NCI-H2196 (cell line): ENCODE results near the gene PARD6A.

Experiments used
- DNase-seq: peaks from one replicate; lab custom pipeline; 2025; ENCODE audit not compliant: unreplicated experiment; lab: John Stamatoyannopoulos, UW

The PARD6A gene

DNA sequence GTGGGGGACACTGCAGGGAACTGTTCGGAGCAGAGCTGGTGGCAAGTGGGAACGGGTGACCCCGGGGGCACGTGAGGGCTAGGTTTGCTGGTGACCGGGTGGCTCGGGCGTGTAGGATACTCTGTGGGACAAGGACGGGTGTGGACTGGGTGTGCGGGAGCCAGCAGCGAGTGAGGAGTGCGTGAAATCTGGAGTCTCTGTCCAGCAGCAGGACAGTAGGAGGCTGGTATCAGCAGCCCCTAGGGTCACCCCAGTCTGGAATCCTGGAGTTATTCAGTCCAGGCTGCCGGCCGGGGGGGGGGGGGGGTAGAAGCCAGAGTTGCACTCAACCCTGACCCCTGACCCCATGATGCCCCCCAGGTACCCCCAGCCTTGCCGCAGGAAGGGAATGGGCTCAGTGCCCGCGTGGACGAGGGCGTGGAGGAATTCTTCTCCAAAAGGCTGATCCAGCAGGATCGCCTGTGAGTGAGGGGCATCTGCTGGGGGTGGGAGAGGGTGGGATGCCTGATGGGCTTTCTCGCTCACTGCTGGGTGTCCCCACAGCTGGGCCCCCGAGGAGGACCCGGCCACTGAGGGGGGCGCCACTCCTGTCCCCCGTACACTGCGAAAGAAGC lies 6.9 kb upstream of the PARD6A start:
- DNase-seq = no peak

DNA sequence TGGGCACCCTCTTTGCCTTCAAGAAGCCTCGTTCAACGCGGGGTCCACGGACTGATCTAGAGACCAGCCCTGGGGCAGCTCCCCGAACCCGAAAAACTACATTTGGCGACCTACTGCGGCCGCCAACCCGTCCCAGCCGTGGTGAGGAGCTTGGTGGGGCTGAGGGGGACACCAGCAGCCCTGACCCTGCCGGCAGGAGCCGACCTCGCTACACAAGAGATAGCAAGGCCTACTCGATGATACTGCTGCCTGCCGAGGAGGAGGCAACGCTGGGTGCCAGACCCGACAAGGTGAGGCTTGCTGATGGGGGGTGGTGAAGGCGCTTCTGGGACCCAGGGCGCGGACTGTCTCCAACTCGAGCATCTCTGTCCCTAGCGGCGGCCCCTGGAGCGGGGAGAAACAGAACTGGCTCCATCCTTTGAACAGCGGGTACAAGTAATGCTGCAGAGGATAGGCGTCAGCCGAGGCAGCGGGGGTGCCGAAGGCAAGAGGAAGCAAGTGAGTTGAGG lies 6.3 kb upstream of the PARD6A start:
- no peak for DNase-seq

DNA sequence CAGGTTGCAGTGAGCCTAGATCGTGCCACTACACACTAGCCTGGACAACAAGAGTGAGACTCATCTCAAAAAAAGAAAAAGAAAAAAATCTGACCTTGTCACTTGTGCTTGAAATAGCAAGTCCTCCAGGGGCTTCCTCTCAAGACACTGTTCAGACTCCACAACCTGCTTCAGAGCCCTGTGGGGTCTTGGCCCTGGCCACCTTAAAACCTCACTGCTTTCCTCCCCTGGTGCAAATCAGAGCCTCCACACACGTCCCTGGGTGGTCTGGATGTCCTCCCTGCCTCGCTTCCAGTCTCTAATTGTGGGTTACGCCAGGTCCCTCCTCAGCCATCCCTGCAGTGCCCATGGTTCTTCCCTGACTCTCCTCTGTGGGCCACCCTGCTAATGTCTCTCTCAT lies 5.4 kb upstream of the PARD6A start:
- no peak for DNase-seq

DNA sequence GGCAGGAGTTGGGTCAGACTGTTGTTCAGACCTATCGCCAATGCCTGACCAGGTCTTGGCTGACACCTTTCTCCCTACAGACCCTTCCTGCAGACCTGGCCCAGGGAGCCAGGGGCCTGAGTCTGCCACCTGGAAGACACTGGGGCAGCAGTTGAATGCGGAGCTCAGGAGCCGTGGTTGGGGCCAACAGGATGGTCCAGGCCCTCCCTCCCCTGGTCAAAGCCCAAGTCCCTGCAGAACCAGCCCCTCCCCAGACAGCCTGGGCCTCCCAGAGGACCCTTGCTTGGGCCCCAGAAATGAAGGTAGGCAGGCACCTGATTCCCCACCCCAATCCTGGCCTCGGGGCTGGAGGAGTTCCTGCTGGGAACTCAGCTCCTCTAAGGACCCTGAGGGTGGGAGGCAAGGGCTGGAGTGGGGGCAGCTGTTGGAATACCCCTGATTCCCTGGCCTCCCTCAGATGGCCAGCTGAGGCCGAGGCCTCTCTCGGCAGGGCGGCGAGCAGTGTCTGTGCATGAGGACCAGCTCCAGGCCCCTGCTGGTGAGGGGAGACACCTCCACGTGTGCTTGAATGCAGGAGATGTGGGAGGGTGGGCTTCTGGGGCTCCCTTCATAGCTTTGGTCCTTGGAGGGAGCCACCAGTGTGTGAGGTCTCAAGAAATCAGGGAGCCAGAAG lies 4.3 kb upstream of the PARD6A start:
- DNase-seq = no peak

DNA sequence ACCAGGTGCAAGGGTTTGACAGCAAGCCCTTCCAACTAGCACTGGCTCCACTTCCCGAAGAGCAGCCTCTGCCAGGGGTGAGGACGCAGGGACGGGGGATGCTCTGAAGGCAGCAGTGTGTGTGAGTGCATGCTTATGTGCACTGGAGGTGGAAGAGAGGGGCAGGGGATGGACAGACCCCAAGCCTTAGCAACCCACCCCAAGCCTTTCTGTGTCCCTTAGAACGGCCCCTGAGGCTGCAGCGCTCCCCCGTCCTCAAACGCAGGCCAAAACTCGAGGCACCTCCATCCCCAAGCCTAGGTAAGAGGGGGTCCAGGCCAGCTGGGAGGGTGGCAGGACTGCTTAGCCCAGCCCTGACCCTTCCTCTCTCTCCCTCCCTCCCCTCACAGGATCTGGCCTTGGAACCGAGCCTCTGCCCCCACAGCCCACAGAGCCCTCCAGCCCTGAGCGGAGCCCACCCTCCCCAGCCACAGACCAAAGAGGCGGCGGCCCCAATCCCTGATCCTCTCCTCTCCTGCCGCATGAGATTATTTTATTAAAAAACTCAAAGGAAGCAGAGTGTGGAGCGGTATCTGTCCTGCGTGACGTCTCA lies 3.6 kb upstream of the PARD6A start:
- DNase-seq = no peak

DNA sequence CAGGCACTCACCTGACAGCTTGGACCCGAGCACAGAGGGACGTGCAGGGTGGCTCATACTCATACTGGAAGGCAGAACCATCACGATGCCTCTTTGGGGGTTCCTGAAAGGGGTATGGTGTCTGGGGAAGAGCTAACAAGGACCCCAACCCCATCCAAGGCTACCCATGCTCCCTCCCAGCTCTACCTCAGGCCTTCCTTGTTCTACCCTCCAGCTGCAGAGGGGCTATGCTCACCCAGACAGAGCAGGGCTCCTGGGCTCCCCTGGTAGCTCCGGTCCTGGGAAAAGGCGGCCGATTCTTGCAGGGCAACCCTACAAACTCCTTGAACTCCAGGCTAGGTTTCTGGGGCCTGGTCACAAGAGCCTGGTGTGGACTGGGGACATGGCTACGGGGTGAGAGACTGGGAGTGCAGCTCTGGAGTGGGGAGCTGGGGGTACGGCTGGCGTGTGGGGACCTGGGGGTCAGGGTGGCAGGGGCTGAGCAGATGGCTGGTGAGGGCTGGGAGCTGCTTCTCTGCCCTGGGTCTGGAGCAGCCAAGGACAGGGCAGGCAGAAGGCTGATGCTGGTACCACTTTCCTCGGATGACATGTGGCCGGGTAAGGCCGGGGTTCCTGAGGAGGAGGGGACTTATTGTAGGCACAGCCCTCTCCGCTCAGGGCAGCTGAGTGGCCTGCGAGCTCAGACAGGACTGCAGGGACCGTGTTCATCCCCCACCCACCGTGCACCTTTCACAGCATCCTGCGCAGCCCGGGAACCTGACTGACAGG lies 2.8 kb upstream of the PARD6A start:
- DNase-seq = no peak

DNA sequence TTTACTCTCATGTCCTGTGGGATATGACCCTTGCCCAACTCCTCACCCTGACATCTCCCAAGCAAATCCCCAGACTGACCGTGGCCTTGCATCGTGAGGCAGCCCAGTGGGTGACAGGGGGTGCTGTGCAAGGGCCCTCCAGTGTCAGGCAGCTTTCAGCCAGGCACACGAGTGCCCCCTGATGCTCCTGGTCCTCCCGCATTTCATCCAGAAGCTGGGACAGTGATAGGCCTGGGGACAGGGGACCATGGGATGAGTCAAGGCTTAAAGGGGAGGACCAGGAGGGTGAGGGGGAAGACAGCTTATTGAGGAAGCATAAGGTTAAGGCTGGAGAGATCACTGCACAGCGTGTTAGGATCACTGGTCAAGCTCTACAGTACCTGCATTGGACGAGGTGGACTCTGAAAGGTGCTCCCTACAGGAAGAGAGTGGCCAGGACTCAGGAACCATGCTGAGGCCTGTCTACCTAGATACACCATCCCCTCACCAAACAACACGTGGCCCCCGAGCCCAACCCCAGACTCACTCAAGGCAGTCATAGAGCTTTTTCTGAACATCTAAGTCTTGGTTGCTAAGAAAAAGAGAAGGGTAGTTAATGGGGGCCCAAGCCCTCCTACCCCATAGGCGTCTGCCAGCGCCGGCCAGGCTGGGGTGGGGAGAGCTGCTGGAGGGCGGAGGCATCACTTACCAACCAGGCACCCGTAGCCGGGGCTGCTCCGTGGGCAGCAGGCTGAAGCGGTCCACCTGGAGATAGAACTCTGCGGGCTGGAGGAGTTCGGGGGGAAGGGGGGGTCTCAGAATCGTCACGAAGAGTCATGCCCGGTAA lies 1.7 kb upstream of the PARD6A start:
- DNase-seq = no peak

DNA sequence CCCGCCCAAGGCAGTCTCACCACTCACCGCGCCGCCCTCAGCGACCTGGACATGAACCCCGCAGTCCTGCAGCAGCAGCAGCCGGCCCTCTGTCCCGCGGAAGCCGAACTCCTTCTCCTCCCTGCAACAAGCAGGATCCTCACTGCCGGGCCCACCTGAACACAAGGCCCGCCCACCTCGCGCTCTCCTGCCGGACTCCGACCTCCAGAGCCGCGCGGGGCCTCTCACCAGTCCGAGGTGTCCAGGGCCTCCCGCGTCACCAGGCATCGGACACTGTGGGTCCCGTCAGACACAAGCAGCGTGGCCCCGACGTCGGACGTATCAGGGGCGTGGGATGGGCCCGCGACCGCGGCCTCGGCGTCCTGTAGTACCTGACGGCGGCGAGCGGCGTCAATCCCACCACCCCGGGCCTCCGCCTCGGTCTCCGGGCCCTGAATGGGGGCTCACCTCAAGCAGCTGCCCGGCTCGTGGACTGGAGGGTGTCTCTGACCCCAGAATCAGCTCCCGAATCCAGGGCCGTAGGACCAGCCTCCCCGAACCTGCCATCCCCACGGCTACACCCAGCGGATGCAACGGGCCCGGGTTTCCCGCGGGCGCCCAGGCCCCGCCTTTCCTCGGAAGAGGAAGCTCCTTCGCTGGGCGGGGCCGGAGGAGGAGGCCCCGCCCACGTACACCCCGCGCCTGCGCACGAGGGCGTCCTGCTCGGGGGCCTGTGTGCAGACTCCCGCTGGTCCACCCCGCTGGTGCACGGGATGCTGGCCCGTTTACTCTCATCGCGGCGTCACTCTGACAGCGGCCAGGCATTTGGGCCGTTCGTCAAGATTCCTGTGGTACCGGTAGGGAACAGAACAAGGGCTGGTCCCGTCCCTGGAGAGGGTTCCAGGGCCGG lies 841 bp upstream of the PARD6A start, which contains the start of gene ACD:
TSS of gene ACD (minus strand) at position 586 of the 889 bp plus-strand sequence. CDS start at position 546, 40 bp downstream.
- DNase-seq = peak; percentile 85

DNA sequence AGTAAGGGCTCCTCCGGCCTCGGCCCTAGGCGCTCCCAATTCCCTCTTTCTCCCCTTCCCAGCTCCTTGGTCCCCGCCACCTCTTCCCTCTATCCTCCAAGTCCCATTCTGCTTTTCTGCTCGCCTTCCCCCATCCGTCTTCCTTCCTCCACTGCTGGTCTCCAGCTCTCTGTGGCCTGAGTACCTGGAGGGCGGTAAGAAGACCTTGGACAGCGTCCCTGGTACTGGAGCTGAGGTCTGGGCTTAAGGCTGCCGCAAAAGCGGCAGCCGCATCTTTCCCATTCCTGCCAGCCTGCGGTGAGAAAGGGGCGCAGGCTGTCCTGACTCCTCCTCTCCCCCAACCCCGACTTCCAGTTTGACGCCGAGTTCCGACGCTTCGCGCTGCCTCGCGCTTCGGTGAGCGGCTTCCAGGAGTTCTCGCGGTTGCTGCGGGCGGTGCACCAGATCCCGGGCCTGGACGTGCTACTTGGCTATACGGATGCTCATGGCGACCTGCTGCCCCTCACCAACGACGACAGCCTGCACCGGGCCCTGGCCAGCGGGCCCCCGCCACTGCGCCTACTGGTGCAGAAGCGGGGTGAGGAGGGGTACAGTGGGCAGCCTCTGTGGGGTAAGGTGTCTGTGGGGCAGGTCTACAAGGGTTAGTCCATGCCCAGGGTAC lies 471 bp downstream of the PARD6A start:
- no peak for DNase-seq

DNA sequence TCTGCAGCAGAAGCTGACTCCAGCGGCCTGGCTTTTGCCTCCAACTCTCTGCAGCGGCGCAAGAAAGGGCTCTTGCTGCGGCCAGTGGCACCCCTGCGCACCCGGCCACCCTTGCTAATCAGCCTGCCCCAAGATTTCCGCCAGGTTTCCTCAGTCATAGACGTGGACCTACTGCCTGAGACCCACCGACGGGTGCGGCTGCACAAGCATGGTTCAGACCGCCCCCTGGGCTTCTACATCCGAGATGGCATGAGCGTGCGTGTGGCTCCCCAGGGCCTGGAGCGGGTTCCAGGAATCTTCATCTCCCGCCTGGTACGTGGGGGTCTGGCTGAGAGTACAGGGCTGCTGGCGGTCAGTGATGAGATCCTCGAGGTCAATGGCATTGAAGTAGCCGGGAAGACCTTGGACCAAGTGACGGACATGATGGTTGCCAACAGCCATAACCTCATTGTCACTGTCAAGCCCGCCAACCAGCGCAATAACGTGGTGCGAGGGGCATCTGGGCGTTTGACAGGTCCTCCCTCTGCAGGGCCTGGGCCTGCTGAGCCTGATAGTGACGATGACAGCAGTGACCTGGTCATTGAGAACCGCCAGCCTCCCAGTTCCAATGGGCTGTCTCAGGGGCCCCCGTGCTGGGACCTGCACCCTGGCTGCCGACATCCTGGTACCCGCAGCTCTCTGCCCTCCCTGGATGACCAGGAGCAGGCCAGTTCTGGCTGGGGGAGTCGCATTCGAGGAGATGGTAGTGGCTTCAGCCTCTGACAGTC lies 1.3 kb downstream of the PARD6A start:
- no peak for DNase-seq

DNA sequence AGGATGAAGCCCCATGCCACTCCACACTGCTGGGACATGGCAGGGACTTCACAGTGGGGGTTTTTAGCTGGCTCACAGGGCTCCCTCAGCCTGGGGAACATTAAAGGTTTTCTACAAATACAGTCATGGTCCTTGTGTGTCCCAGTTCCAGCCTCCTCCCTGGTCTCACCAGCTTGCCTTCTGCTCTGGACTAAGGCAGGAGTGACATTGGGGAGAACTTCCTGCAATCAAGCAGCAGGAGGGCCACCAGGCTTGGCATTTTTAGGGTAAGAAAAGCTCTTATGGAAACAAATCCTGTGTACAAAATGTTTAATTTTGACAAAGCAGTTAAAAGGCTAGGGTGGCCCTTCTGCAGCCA lies 1.9 kb downstream of the PARD6A start:
- DNase-seq = no peak

DNA sequence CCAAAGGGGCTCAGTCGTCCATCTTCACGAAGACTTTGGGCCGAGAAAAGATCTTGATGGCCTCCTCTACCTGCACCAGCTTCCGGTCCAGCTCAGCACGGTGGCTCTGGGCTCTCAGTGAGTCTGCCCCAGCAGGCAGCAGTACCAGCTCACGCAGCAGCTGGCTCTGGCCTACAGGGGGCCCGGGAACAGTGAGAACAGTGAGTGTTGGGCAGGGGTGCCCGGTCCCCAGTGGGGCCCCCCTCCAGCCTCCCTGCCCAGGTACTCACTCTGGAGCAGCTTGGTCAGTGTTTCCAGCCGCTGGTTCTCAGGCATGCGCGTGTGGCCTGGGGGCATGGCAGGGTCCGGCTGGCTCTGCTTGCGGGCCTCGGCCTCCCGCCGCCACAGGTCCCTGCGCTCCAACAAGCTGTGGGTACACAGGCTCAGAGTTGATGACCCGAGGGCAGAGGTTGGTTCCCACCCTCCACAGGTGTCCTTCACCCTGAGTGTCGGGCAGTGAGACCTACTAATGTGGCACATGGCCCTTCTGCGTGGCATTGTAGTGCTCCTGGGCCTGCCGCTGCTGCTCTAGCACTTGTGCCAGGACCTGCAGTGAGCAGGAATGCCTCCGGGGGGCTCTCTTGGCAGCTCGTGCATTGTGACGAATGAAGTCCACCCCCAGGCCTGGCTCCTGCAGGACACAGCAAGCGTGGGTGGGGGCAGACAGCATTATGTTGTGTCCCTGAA lies 2.6 kb downstream of the PARD6A start:
- no peak for DNase-seq

DNA sequence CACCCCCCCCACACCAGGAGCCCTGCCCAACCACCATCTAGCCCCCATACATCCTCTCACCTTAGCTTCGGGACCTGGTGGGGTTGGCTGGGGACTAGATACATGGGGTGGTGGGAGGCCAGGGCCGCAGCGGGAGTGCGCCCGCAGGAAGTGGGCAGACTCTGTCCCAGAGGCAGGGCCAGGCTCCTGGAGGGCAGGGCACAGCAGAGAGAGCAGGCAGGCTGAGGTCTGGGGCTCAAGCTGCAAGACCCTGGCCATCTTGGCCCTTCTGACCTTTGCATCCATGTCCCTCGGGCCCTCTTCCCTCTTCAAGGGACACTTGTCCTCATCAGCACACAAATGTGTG lies 3.1 kb downstream of the PARD6A start:
- no peak for DNase-seq

DNA sequence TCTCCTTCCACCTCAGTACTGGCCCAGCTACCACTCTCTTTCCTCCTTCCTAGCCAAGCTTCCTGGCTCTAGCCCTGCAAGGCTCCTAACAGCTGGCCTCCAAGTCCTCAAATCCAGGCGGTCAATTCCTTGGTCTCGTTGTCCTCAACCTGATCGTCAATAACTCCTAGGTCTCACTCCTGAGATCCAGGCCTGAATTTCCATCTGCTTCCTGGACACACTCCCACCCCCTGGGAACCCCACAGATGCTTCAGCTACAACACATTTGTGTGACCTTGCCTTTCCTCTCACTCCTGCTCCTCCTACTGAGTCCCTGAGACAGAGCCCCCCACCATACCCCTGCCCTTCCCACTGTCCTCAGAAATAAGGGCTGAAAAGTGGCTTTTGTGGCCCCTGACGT lies 3.5 kb downstream of the PARD6A start:
- no peak for DNase-seq

DNA sequence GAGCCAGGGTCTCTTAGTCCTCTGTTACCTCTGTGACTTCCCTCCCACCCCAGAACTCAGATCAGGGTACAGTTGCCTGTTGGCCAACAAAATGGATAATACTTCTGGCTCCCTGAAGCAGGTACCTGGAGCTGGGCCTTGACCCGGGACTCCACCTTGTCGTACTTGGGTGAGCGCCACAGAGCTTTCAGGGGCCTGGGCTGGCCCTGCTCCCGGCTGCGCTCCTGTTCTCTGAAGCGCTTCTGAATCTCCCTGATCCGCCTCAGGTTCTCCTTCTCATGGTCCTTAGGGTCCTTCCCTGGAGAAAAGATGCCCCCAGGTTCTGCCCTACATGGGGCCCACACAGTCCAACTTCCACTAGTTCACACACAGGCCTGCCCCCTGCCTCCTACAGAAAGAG lies 4.1 kb downstream of the PARD6A start:
- DNase-seq = no peak

DNA sequence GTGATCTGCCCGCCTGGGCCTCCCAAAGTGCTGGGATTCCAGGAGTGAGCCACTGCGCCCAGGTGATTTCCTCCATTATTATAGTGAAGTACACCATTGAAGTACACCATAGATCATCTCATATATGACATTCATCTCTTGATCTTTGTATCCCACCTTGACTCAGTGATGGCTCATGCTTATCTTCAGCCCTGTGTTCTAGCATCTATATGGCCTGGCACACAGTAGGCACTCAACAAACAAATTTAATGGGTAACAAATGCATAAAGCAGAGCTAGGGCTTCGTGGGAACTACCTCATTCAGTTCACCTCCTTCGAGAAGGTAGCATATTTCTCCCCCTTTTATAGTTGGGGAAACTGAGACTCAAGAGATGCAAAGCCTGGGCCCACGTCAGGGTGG lies 4.8 kb downstream of the PARD6A start:
- no peak for DNase-seq

DNA sequence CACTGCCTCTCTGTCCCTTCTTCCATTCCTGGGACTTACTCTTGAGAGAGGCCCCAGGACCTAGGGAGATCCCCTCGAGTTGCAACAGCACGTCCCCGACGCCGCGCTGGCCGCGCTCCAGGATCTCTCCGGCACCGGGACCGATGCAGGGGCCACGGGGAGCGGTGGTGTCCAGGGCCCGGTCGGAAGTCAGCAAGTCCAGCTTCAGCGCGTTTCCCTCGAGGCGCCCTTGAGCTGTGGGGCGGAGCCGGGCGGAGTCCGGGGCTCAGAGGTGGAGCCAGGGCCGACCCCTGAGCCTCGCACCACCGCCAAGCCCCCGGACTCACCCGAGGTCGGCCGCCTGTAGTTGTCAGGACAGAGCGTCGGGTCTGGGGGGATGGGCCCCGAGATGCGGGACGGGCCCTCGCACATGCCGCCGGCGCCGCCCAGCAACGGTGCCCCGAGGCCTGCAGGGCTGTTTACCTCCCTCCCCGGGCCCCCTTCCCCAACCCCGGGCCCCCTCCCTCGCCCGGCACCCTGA lies 5.3 kb downstream of the PARD6A start:
- DNase-seq = no peak
